SK-N-MC (cell line): ENCODE measurements around the gene IL21R.
"Not testable (repeated sequence)": the region's sequence is repeated elsewhere in the genome, so short reads cannot be mapped to it uniquely, and the experiment has no call there.

Experiments used
- DNase-seq: peaks from one replicate; pipeline ENCODE4 v3.0.0-alpha.2; 2011; ENCODE audit warnings: low read depth, low spot score
- H3K27ac ChIP-seq: fragments of 200-600 bp; sonication (generic); 2 replicates; pipeline ENCODE4 v1.5.1; 2016; ENCODE audit warnings: mixed run types
- H3K36me3 ChIP-seq: fragments of 200-600 bp; sonication (generic); 2 replicates; pipeline ENCODE4 v1.6.1; 2017; ENCODE audit warnings: antibody characterized with exemption, low read length, mixed read lengths; ENCODE audit not compliant: insufficient read depth
- H3K4me3 ChIP-seq: fragments of 200-600 bp; sonication (generic); 2 replicates; pipeline ENCODE4 v1.5.1; 2016
- H3K9ac ChIP-seq: fragments of 200-600 bp; sonication (generic); 2 replicates; pipeline ENCODE4 v1.8.0; 2017; ENCODE audit warnings: mixed run types, mixed read lengths; ENCODE audit not compliant: insufficient read length
- H3K9me3 ChIP-seq: fragments of 200-600 bp; sonication (generic); 2 replicates; pipeline ENCODE4 v1.6.1; 2017; ENCODE audit warnings: low read depth, mild to moderate bottlenecking, antibody characterized with exemption, low read length, moderate library complexity, mixed read lengths
- EZH2 ChIP-seq: fragments of 200-600 bp; sonication (generic); IDR thresholded peaks from one replicate; pipeline ENCODE4 v1.6.1; 2017; ENCODE audit warnings: antibody characterized with exemption
- FOXP2 ChIP-seq: optimal IDR thresholded peaks from 2 replicates; pipeline ENCODE3; 2011; ENCODE audit warnings: mild to moderate bottlenecking, moderate library complexity; ENCODE audit not compliant: insufficient read depth; ENCODE audit errors: extremely low read length, control extremely low read depth
- POLR2AphosphoS5 ChIP-seq: IDR thresholded peaks from 2 replicates; pipeline ENCODE4 v1.6.1; 2012; ENCODE audit warnings: mild to moderate bottlenecking, low read depth, low read length, borderline replicate concordance

IL21R gene

DNA sequence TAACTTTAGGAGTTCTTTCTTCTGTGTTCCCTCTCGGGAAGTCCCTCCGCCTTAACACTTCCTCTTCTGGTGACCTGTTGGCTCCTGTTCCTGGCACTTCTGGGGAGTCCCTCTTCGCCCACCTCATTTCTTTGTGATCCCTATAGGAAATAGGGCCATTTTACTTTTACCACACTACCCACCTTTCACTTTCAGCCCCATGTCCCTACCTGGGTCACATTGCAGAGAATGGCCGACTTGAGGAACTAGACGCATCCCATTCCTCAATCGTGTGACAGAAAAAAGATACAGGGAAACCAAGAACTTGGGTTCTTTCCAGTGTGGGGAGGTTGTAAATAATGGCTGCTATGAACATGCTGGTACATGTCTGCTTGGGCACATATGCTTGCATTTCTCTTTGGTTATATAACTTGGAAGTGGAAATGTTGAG lies 6.6 kb downstream of the IL21R start:
- H3K27ac ChIP-seq = no peak overlapping the region
- no peak overlapping the region for H3K9ac ChIP-seq
- no peak overlapping the region for H3K4me3 ChIP-seq

DNA sequence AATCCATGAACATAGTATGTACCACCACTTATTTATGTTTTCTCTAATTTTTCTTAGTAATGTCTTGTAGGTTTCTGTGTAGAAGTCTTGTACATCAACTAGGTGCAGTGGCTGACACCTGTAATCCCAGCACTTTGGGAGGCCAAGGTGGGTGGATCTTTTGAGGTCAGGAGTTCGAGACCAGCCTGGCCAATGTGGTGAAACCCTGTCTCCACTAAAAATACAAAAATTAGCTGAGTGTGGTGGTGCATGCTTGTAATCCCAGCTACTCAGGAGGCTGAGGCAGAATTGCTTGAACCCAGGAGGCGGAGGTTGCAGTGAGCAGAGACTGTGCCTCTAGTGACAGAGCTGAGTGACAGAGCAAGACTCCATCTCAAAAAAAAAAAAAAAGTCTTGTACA lies 8.0 kb downstream of the IL21R start:
- not testable (repeated sequence) for H3K9me3 ChIP-seq, H3K36me3 ChIP-seq, H3K4me3 ChIP-seq, H3K27ac ChIP-seq, DNase-seq, H3K9ac ChIP-seq

More for the DNA sequence above, 6.6 kb downstream of the IL21R start:
- Histone ChIP-seq H3K9me3 (no peaks in the 10 kb centered on the region), H3K36me3 (no peaks in the 10 kb centered on the region)
- TF ChIP-seq POLR2AphosphoS5 = no peak
- TF ChIP-seq EZH2 = no peak
- no peak for TF ChIP-seq FOXP2
- DNase-seq = no peak

DNA sequence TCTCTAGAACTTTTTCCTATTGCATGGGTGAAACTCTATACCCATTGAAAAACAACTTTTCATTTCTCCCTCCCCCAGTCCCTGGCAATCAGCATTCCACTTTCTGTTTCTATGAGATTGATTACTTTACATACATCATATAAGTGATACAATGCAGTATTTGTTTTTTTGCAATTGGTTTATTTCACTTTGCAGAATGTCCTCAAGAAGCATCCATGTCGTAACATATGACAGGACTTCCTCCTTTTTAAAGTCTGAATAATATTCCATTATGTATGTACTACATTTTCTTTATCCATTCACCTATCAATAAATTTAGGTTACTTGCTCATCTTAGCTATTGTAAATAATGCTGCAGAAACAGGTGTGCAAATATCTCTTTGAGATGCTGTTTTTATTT lies 8.8 kb downstream of the IL21R start:
- Histone ChIP-seq H3K9me3 (no peaks in the 10 kb centered on the region), H3K36me3 (no peaks in the 10 kb centered on the region), H3K4me3 (no peak overlapping the region), H3K9ac (no peak overlapping the region), H3K27ac (no peak overlapping the region)
- TF ChIP-seq EZH2 = no peak
- no peak for TF ChIP-seq POLR2AphosphoS5
- TF ChIP-seq FOXP2 = no peak
- no peak for DNase-seq

DNA sequence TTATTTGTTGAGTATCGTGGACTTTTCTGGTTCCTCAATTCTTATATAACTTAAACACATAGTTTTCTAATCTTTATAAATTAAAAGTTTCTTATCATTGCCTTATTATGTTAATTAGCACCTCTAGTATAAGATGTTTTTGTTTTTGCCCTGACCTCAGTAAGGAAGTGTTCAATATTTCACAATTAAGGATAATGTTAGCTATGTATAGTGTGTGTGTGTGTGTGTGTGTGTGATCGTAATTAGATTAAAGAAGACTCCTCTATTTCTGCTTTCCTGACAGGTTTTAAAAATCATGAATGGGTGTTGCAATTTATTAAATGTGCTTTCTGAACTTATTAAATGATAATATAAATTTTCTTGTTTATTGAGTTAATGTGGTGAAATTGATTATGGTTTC lies 12.0 kb downstream of the IL21R start:
- no peak overlapping the region for H3K27ac ChIP-seq
- DNase-seq = no peak
- no peak overlapping the region for H3K9ac ChIP-seq
- H3K36me3 ChIP-seq = no peaks in the 10 kb centered on the region
- no peak for TF ChIP-seq EZH2
- TF ChIP-seq FOXP2 = no peak
- no peak for TF ChIP-seq POLR2AphosphoS5
- no peak overlapping the region for H3K4me3 ChIP-seq
- no peaks in the 10 kb centered on the region for H3K9me3 ChIP-seq

DNA sequence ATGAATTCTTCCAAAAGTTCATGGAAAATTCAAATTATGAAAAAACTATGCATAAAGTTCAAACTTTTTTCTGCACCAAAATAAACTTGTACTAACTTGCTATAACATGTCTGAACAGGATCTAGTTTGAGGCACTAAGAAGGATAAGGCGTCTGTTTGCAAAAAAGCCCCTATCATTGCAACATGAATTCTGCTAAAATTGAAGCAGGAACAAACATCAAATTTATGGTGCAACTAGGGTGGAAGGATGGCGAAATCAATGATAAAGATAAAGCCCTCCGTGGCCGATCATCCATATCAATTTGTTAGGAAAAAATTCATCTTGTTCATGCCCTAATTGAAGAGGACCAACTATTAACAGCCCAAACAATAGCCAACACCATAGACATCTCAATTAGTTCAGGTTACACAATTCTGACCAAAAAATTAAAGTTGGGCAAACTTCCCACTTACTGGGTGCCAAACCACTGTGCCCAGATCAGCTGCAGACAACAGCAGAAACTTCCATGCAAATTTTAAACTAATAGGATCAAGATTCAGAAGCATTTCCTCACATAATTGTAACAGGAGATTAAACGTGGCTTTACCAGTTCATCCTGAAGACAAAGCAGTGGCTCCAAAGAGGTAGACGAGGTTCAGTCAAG lies 12.9 kb downstream of the IL21R start:
- H3K27ac ChIP-seq = no peak overlapping the region
- H3K4me3 ChIP-seq = no peak overlapping the region
- no peaks in the 10 kb centered on the region for H3K9me3 ChIP-seq
- H3K36me3 ChIP-seq = no peaks in the 10 kb centered on the region
- no peak for TF ChIP-seq EZH2
- TF ChIP-seq FOXP2 = no peak
- no peak for TF ChIP-seq POLR2AphosphoS5
- no peak overlapping the region for H3K9ac ChIP-seq
- DNase-seq = no peak

DNA sequence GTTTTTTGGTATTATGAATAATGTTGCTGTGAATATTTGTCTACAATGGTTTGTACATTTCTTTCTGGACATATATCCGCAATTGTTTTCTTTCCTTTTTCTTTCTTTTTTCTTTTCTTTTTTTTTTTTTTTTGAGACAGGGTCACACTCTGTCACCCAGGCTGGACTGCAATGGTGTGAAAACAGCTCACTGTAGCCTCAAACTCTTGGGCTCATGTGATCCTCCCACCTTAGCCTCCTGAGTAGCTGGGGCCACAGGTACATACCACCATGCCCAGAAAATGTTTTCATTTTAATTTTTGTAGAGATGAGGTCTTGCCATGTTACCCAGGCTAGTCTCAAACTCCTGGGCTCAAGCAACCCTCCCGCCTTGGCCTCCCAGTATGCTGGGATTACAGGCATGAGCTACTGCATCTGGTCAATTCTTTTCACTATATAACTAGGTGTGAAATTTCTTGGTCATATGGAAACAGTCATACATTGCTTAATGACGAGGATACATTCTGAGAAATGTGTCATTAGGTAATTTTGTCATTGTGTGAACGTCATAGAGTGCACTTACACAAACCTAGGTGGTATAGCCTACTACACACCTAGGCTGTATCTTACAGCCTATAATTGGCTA lies 15.2 kb downstream of the IL21R start:
- no peak for TF ChIP-seq FOXP2
- no peak for TF ChIP-seq EZH2
- TF ChIP-seq POLR2AphosphoS5 = no peak
- no peak for DNase-seq
- no peak overlapping the region for H3K9ac ChIP-seq
- H3K27ac ChIP-seq = no peak overlapping the region
- H3K9me3 ChIP-seq = no peaks in the 10 kb centered on the region; the same call in 1 of the 2 replicates
- H3K36me3 ChIP-seq = no peaks in the 10 kb centered on the region
- no peak overlapping the region for H3K4me3 ChIP-seq

DNA sequence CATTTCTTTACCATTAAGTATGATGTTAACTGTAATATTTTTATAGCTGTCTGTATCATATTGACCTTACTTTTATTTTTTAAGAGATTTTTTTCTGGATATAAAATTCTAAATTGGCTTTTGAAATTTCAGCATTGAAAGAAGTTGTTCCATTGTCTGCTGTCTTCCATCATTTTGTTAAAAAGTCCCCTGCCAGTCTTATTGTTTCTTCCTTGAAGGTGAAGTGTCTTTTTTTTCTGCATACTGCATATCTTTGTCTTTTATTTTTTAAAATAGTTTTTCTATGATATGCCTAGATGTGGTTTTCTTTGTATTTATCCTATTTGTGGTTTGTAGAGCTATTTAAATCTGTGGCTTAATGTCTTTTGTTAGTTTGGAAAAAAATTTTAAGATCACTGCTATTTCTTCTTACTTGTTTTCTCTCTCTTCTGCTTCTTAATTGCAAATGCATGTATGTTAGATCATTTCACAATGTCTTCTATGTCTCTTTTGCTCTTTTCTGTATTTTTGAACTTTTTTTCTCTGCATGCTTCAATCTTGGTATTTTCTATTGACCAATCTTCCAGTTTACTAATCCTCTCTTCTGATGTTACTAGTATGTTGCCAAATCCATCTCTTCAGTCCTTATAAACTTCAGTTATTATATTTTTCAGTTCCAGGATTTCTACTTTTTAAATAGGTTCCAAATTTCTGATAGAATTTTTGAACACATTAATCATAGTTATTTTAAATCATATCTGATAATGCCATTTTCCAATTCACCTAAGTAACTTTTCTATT lies 20.2 kb downstream of the IL21R start:
- H3K9me3 ChIP-seq = no peaks in the 10 kb centered on the region; the same call in 1 of the 2 replicates
- TF ChIP-seq POLR2AphosphoS5 = no peak
- no peak for TF ChIP-seq EZH2
- no peak for TF ChIP-seq FOXP2
- no peaks in the 10 kb centered on the region for H3K36me3 ChIP-seq
- H3K4me3 ChIP-seq = no peak overlapping the region
- H3K27ac ChIP-seq = no peak overlapping the region
- no peak overlapping the region for H3K9ac ChIP-seq
- DNase-seq = no peak

DNA sequence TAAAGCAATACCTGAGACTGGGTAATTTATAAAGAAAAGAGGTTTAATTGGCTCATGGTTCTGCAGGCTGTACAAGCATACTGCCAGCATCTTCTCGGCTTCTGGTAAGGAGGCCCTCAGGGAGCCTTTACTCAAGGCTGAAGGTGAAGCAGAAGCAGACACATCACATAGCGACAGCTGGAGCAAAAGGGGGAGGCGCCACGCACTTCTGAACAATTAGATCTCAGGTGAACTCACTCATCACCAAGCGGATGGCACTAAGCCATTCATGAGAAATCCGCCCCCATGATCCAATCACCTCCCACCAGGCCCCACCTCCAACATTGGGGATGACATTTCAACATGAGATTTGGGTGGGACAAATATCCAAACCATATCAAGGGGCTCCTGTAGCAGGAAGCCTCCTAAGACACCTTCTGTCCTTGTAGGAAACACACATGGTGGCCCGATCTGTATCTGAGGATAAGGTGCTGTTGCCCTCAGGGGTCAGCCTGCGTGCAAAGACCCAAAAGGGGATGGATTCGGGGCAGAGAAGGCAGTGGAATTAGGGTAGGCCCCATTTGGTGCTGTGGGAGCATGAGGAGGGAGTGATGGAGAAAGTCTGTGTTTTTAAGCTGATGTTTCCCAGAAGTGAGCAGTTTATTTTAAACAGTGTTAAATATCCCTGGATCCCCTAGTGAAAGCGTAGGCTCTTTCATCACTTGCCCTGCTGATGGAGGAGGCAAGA lies 23.0 kb downstream of the IL21R start:
- H3K36me3 ChIP-seq = no peaks in the 10 kb centered on the region
- no peak overlapping the region for H3K27ac ChIP-seq
- TF ChIP-seq EZH2 (no peak), FOXP2 (no peak), POLR2AphosphoS5 (no peak)
- H3K9me3 ChIP-seq = no peaks in the 10 kb centered on the region; the same call in 1 of the 2 replicates
- H3K9ac ChIP-seq = no peak overlapping the region
- H3K4me3 ChIP-seq = no peak overlapping the region
- no peak for DNase-seq
